CD14-positive monocyte (primary cell): ENCODE measurements around the gene NFE2L2. TPM values are rescaled to one million over a fixed set of nuclear protein-coding genes. Genes with fewer than 3 reads are reported as not detected.

ENCODE experiments used
- DNase-seq, 3 donors: peaks; one replicate each; pipeline ENCODE4 v3.0.0-alpha.2; 2011 to 2022
- H2AFZ ChIP-seq: 2 replicates; pipeline ENCODE4 v1.6.0; 2012; ENCODE audit warnings: mild to moderate bottlenecking, low read depth, low read length, inconsistent platforms; ENCODE audit not compliant: insufficient read depth, poor library complexity, severe bottlenecking
- H3K27ac ChIP-seq, 2 donors: 1 replicate in 1 of 2; 2 replicates in 1 of 2; pipeline ENCODE4 v1.5.1; 2012 to 2013; ENCODE audit warnings: low read length in 2 of 2, control low read depth in 1 of 2, inconsistent platforms in 1 of 2, low read depth in 1 of 2, mild to moderate bottlenecking in 1 of 2
- H3K27me3 ChIP-seq, 2 donors: one replicate each; pipeline versions ENCODE4 v1.6.0 to v1.6.1; 2011 to 2013; ENCODE audit warnings: low read length in 2 of 2; ENCODE audit not compliant: control insufficient read depth in 2 of 2, insufficient read depth in 2 of 2
- H3K36me3 ChIP-seq, 2 donors: replicated peaks in 1 of 2; 1 replicate in 1 of 2; 2 replicates in 1 of 2; pipeline versions ENCODE4 v1.5.1 to v1.6.1; 2012 to 2013; ENCODE audit warnings: low read length in 2 of 2, control low read depth in 1 of 2, inconsistent platforms in 1 of 2, mild to moderate bottlenecking in 1 of 2; ENCODE audit not compliant: insufficient read depth in 2 of 2, control insufficient read depth in 1 of 2
- H3K4me1 ChIP-seq, 2 donors: 1 replicate in 1 of 2; 2 replicates in 1 of 2; pipeline versions ENCODE4 v1.5.1 to v1.6.1; 2012 to 2013; ENCODE audit warnings: low read length in 2 of 2, control low read depth in 1 of 2, inconsistent platforms in 1 of 2, mild to moderate bottlenecking in 1 of 2, moderate library complexity in 1 of 2; ENCODE audit not compliant: insufficient read depth in 2 of 2, control insufficient read depth in 1 of 2
- H3K4me2 ChIP-seq: replicated peaks from 2 replicates; pipeline ENCODE3; 2012; ENCODE audit warnings: low read length, moderate library complexity, mild to moderate bottlenecking; ENCODE audit not compliant: poor library complexity, severe bottlenecking; ENCODE audit errors: extremely low read depth
- H3K4me3 ChIP-seq, 3 experiments: fragments of 200-600 bp in 1 of 3; sonication (generic) in 1 of 3; replicated peaks in 1 of 3; 1 replicate in 2 of 3; 2 replicates in 1 of 3; pipeline ENCODE4 v1.5.1; 2011 to 2013; ENCODE audit warnings: low read length in 3 of 3, mild to moderate bottlenecking in 3 of 3, control low read depth in 2 of 3, low read depth in 2 of 3, inconsistent platforms in 1 of 3, moderate library complexity in 1 of 3
- H3K79me2 ChIP-seq: 2 replicates; pipeline ENCODE4 v1.6.0; 2012; ENCODE audit warnings: mild to moderate bottlenecking, control low read depth, inconsistent platforms, low read length, moderate library complexity; ENCODE audit not compliant: insufficient read depth
- H3K9ac ChIP-seq: 2 replicates; pipeline ENCODE4 v1.6.0; 2017; ENCODE audit warnings: low read length, mild to moderate bottlenecking; ENCODE audit not compliant: insufficient read depth, poor library complexity, severe bottlenecking
- H3K9me3 ChIP-seq, 2 donors: replicated peaks in 1 of 2; 1 replicate in 1 of 2; 2 replicates in 1 of 2; pipeline versions ENCODE4 v1.5.1 to v1.6.1; 2012 to 2013; ENCODE audit warnings: low read length in 2 of 2, control low read depth in 1 of 2; ENCODE audit not compliant: control insufficient read depth in 1 of 2, insufficient read depth in 1 of 2
- H4K20me1 ChIP-seq: 2 replicates; pipeline ENCODE4 v1.6.0; 2012; ENCODE audit warnings: mild to moderate bottlenecking, low read length, control low read depth, moderate library complexity; ENCODE audit not compliant: insufficient read depth
- H3K27ac Mint-ChIP-seq, 7 donors: one replicate each; pipeline ENCODE4 v1.8.0; 2020; ENCODE audit warnings: mild to moderate bottlenecking in 7 of 7, mixed read lengths in 7 of 7, moderate library complexity in 6 of 7, inconsistent platforms in 2 of 7
- H3K27me3 Mint-ChIP-seq, 3 donors: one replicate each; pipeline ENCODE4 v1.8.0; 2021 to 2022; ENCODE audit warnings: low read depth in 3 of 3, mild to moderate bottlenecking in 3 of 3, mixed read lengths in 3 of 3, moderate library complexity in 3 of 3, inconsistent platforms in 1 of 3
- H3K36me3 Mint-ChIP-seq, 2 donors: one replicate each; pipeline ENCODE4 v1.8.0; 2020; ENCODE audit warnings: mixed read lengths in 2 of 2, inconsistent platforms in 1 of 2, mild to moderate bottlenecking in 1 of 2
- H3K4me1 Mint-ChIP-seq: one replicate; pipeline ENCODE4 v1.8.0; 2020; ENCODE audit warnings: mild to moderate bottlenecking, mixed read lengths
- H3K4me3 Mint-ChIP-seq, 2 donors: one replicate each; pipeline ENCODE4 v1.8.0; 2020; ENCODE audit warnings: mild to moderate bottlenecking in 2 of 2, mixed read lengths in 2 of 2, moderate library complexity in 1 of 2
- H3K9me3 Mint-ChIP-seq, 7 donors: one replicate each; pipeline ENCODE4 v1.8.0; 2020 to 2022; ENCODE audit warnings: mixed read lengths in 7 of 7, mild to moderate bottlenecking in 6 of 7, moderate library complexity in 6 of 7, inconsistent platforms in 2 of 7
- CTCF ChIP-seq: fragments of 200-600 bp; IDR thresholded peaks from one replicate; pipeline ENCODE4 v1.8.0; 2022; ENCODE audit warnings: antibody characterized with exemption, mild to moderate bottlenecking
- WGBS: methylation state at CpG from one replicate; pipeline ENCODE4 v1.1.5; 2013; ENCODE audit warnings: missing lambda C conversion rate; ENCODE audit not compliant: insufficient coverage; 5-methylcytosine and 5-hydroxymethylcytosine counted together
- intact Hi-C, 2 donors: fragments of 100-400 bp; cut with micrococcal nuclease; formaldehyde crosslinking; loops; one replicate each; pipeline versions ENCODE4 v1.15.0 to v1.15.1; 2023
- polyA plus RNA-seq, 3 donors: library from polyadenylated mRNA; depleted of rRNA in 1 of 3; unstranded in 2 of 3; stranded (reverse) in 1 of 3; fragments of 300-500 nt in 2 of 3; fragments of >200 nt in 1 of 3; fragmentation: Illumina TruSeq in 2 of 3; gene quantifications; 1 replicate in 2 of 3; 2 replicates in 1 of 3; pipeline ENCODE4 v1.2.3, GENCODE V29; 2012 to 2021

Gene NFE2L2
- polyA plus RNA-seq, 3 donors, result 38.7 to 51.6 (median 46.6) TPM

- Histone ChIP-seq H2AFZ (no peak overlapping the region), H3K79me2 (no peaks in the 10 kb centered on the region), H3K9me3 (no peaks in the 10 kb centered on the region), H3K27ac (no peak overlapping the region), H4K20me1 (no peaks in the 10 kb centered on the region), H3K4me2 (no peak overlapping the region), H3K4me1 (peaks cover 5 to 16% of the 10 kb centered on the region in 2 donors), H3K27me3 (no peaks in the 10 kb centered on the region), H3K36me3 (no peaks in the 10 kb centered on the region), H3K4me3 (no peak overlapping the region), H3K9ac (no peak overlapping the region)
- no peak for TF ChIP-seq CTCF
- no peak overlapping the region for H3K27ac Mint-ChIP-seq
- H3K27me3 Mint-ChIP-seq, result no peaks in the 10 kb centered on the region
- H3K9me3 Mint-ChIP-seq, result no peaks in the 10 kb centered on the region
- peaks cover 0 to 8% of the 10 kb centered on the region in 2 donors for H3K36me3 Mint-ChIP-seq
- no peak overlapping the region for H3K4me3 Mint-ChIP-seq
- 100% methylated on average over 1 of the region's 4 CpGs for WGBS
- intact Hi-C loops, result loop anchor here in 1 of 2 donors (10.0 kb wide), 1 partner anchor 127 kb away; no protein-coding TSS in a partner anchor
- DNase-seq, result no peak
- peaks cover 22% of the 10 kb centered on the region for H3K4me1 Mint-ChIP-seq
These were observed 27.2 kb upstream of the NFE2L2 start for GRCh38 chr2:177291701-177292100.

GRCh38 chr2:177289824-177290628, 25.5 kb upstream of the NFE2L2 start:
- Histone ChIP-seq H3K9me3 (no peaks in the 10 kb centered on the region), H4K20me1 (no peaks in the 10 kb centered on the region), H3K4me1 (peaks cover 5 to 16% of the 10 kb centered on the region in 2 donors), H3K79me2 (no peaks in the 10 kb centered on the region), H3K9ac (no peak overlapping the region), H3K4me2 (peak overlapping the region; percentile 34), H3K36me3 (no peaks in the 10 kb centered on the region), H3K4me3 (no peak overlapping the region), H2AFZ (peak overlapping the region; percentile 40), H3K27ac (no peak overlapping the region), H3K27me3 (no peaks in the 10 kb centered on the region)
- TF ChIP-seq CTCF, result no peak
- no peaks in the 10 kb centered on the region for H3K27me3 Mint-ChIP-seq
- 100% methylated on average over 1 of the region's 9 CpGs for WGBS
- peaks cover 17% of the 10 kb centered on the region for H3K4me1 Mint-ChIP-seq
- H3K4me3 Mint-ChIP-seq, result peak overlapping the region in 1 of 2 donors; percentile 60
- H3K27ac Mint-ChIP-seq, result peak overlapping the region in 4 of 7 donors; percentile 56 to 77 (median 65)
- intact Hi-C loops, result loop anchor here in 1 of 2 donors (10.0 kb wide), 1 partner anchor 125 kb away; no protein-coding TSS in a partner anchor
- DNase-seq, result no peak
- H3K9me3 Mint-ChIP-seq, result no peaks in the 10 kb centered on the region
- peaks cover 0 to 11% of the 10 kb centered on the region in 2 donors for H3K36me3 Mint-ChIP-seq
